HEK293T (cell line): Measurements from ENCODE around the gene GALNT13.

ENCODE experiments used
- ARNT ChIP-seq: fragments of 450-650 bp; IDR thresholded peaks from 2 replicates; pipeline ENCODE4 v1.6.1; 2017; ENCODE audit warnings: mild to moderate bottlenecking
- CTBP1 ChIP-seq: fragments of 450-650 bp; IDR thresholded peaks from 2 replicates; pipeline ENCODE4 v1.6.1; 2016; ENCODE audit warnings: borderline replicate concordance
- ELF4 ChIP-seq: fragments of 450-650 bp; IDR thresholded peaks from 2 replicates; pipeline ENCODE4 v1.6.1; 2017; ENCODE audit warnings: antibody characterized with exemption
- FOXM1 ChIP-seq: fragments of 450-650 bp; IDR thresholded peaks from 2 replicates; pipeline ENCODE4 v1.6.1; 2017; ENCODE audit warnings: mild to moderate bottlenecking, borderline replicate concordance
- LEF1 ChIP-seq: fragments of 450-650 bp; IDR thresholded peaks from 2 replicates; pipeline ENCODE4 v1.6.1; 2017; ENCODE audit warnings: mild to moderate bottlenecking, borderline replicate concordance
- NFRKB ChIP-seq: fragments of 450-650 bp; IDR thresholded peaks from 2 replicates; pipeline ENCODE4 v1.6.1; 2016; ENCODE audit warnings: mild to moderate bottlenecking, moderate library complexity
- PKNOX1 ChIP-seq: fragments of 450-650 bp; IDR thresholded peaks from 2 replicates; pipeline ENCODE4 v1.6.1; 2016
- SP1 ChIP-seq: fragments of 450-650 bp; IDR thresholded peaks from 2 replicates; pipeline ENCODE4 v1.6.1; 2017
- SUZ12 ChIP-seq: fragments of 450-650 bp; IDR thresholded peaks from 2 replicates; pipeline ENCODE4 v1.6.1; 2016; ENCODE audit warnings: mild to moderate bottlenecking

- TF ChIP-seq ARNT (no peak), PKNOX1 (no peak), ELF4 (no peak), SUZ12 (no peak), FOXM1 (no peak), NFRKB (no peak), SP1 (no peak), CTBP1 (no peak), LEF1 (no peak)
These were observed 618.8 kb downstream of the GALNT13 start for GRCh38 chr2:154490530-154490929.
